H1 (cell line): Measurements from ENCODE around the gene MYOCD. TPM values are rescaled to one million over a fixed set of nuclear protein-coding genes. Genes with fewer than 3 reads are reported as not detected.
A peak's percentile ranks its signal among the peaks of the same experiment; 100 is the strongest.

Experiments used
- CTCF ChIA-PET: fragments of 300-600 bp; sonication (Branson Sonifier 250); formaldehyde crosslinking; loops from one replicate; lab custom pipeline; 2021; ENCODE audit not compliant: partially characterized antibody; lab: Charles Lee
- POLR2A ChIA-PET: fragments of 300-600 bp; sonication (Branson Sonifier 250); formaldehyde crosslinking; loops from one replicate; lab custom pipeline; 2021; ENCODE audit warnings: inconsistent platforms; ENCODE audit not compliant: partially characterized antibody; lab: Charles Lee
- DNase-seq, 2 experiments: peaks; one replicate each; pipeline versions ENCODE4 v3.0.0 to v3.0.0-alpha.2; 2010 to 2022; ENCODE audit warnings: low spot score in 2 of 2, low read depth in 1 of 2, mixed read lengths in 1 of 2
- FAIRE-seq: peaks from 2 replicates; lab custom pipeline; 2011; peaks lifted over from hg19 to GRCh38; lab: Jason Lieb, UNC
- H2AFZ ChIP-seq: 2 replicates; pipeline ENCODE4 v1.8.1; 2012; ENCODE audit warnings: low read length, inconsistent platforms
- H2AK5ac ChIP-seq: 2 replicates; pipeline ENCODE4 v1.6.1; 2013; ENCODE audit warnings: low read depth, low read length
- H2BK120ac ChIP-seq: replicated peaks from 2 replicates; pipeline ENCODE3; 2013; ENCODE audit warnings: low read depth, low read length, inconsistent platforms
- H2BK12ac ChIP-seq: 2 replicates; pipeline ENCODE4 v1.6.1; 2013; ENCODE audit warnings: low read depth, low read length
- H2BK15ac ChIP-seq: 2 replicates; pipeline ENCODE4 v1.6.1; 2013; ENCODE audit warnings: low read length
- H2BK20ac ChIP-seq: 2 replicates; pipeline ENCODE4 v1.6.1; 2013; ENCODE audit warnings: low read length
- H2BK5ac ChIP-seq: 2 replicates; pipeline ENCODE4 v1.6.1; 2013; ENCODE audit warnings: low read depth, low read length
- H3K14ac ChIP-seq: 2 replicates; pipeline ENCODE4 v1.6.1; 2013; ENCODE audit warnings: inconsistent platforms; ENCODE audit not compliant: insufficient read length
- H3K18ac ChIP-seq: 2 replicates; pipeline ENCODE4 v1.6.1; 2013; ENCODE audit warnings: low read length; ENCODE audit errors: extremely low read depth
- H3K23ac ChIP-seq: 2 replicates; pipeline ENCODE4 v1.6.1; 2013; ENCODE audit warnings: inconsistent platforms; ENCODE audit not compliant: insufficient read length
- H3K23me2 ChIP-seq: 2 replicates; pipeline ENCODE4 v1.6.1; 2013; ENCODE audit warnings: low read depth, low read length
- H3K27ac ChIP-seq: 2 replicates; pipeline ENCODE4 v1.6.1; 2011; ENCODE audit warnings: low read depth, low read length, inconsistent platforms
- H3K27me3 ChIP-seq, 4 experiments: replicated peaks in 1 of 4; 1 replicate in 1 of 4; 2 replicates in 3 of 4; pipeline versions ENCODE4 v1.6.1 to v1.8.1; 2011 to 2013; ENCODE audit warnings: low read length in 3 of 4, mild to moderate bottlenecking in 3 of 4, inconsistent platforms in 2 of 4, mixed read lengths in 2 of 4, moderate library complexity in 1 of 4; ENCODE audit not compliant: control insufficient read depth in 3 of 4, insufficient read depth in 3 of 4; ENCODE audit errors: extremely low read depth in 1 of 4
- H3K36me3 ChIP-seq, 4 experiments: 2 replicates each; pipeline versions ENCODE4 v1.6.1 to v1.8.1; 2011 to 2013; ENCODE audit warnings: mild to moderate bottlenecking in 4 of 4, low read length in 3 of 4, moderate library complexity in 2 of 4, control low read depth in 1 of 4, inconsistent platforms in 1 of 4; ENCODE audit not compliant: insufficient read depth in 4 of 4, control insufficient read depth in 2 of 4
- H3K4ac ChIP-seq: replicated peaks from 2 replicates; pipeline ENCODE3; 2013; ENCODE audit warnings: low read length, low read depth, mixed read lengths, inconsistent platforms; ENCODE audit not compliant: insufficient read length
- H3K4me1 ChIP-seq, 4 experiments: replicated peaks in 1 of 4; 1 replicate in 1 of 4; 2 replicates in 3 of 4; pipeline versions ENCODE4 v1.6.1 to v1.8.1; 2011 to 2013; ENCODE audit warnings: low read length in 3 of 4, inconsistent platforms in 2 of 4, mixed read lengths in 1 of 4; ENCODE audit not compliant: insufficient read depth in 4 of 4, control insufficient read depth in 3 of 4
- H3K4me2 ChIP-seq, 2 experiments: 2 replicates each; pipeline versions ENCODE4 v1.6.1 to v1.8.1; 2011 to 2013; ENCODE audit warnings: low read depth in 2 of 2, low read length in 2 of 2, control low read depth in 1 of 2, inconsistent platforms in 1 of 2, mild to moderate bottlenecking in 1 of 2; ENCODE audit not compliant: insufficient read depth in 1 of 2
- H3K4me3 ChIP-seq, 4 experiments: fragments of 200-600, 300-600 bp in 1 of 4; sonication (generic), shearing (Covaris generic), sonication (Bioruptor Twin) in 1 of 4; 2 replicates each; pipeline versions ENCODE4 v1.5.1 to v1.8.1; 2011 to 2016; ENCODE audit warnings: low read length in 4 of 4, low read depth in 3 of 4, control low read depth in 2 of 4, inconsistent platforms in 2 of 4, mild to moderate bottlenecking in 2 of 4, mixed read lengths in 1 of 4, moderate library complexity in 1 of 4; ENCODE audit not compliant: insufficient read depth in 2 of 4; ENCODE audit errors: extremely low read depth in 1 of 4
- H3K56ac ChIP-seq: replicated peaks from 2 replicates; pipeline ENCODE3; 2013; ENCODE audit warnings: low read depth, mild to moderate bottlenecking, mixed read lengths, low read length, inconsistent platforms; ENCODE audit not compliant: insufficient read length
- H3K79me1 ChIP-seq: 2 replicates; pipeline ENCODE4 v1.6.1; 2013; ENCODE audit warnings: low read depth, low read length, control low read depth
- H3K79me2 ChIP-seq, 2 experiments: 2 replicates each; pipeline versions ENCODE4 v1.6.1 to v1.8.1; 2012 to 2013; ENCODE audit warnings: low read length in 2 of 2, mild to moderate bottlenecking in 2 of 2, inconsistent platforms in 1 of 2; ENCODE audit not compliant: insufficient read depth in 2 of 2, control insufficient read depth in 1 of 2
- H3K9ac ChIP-seq, 4 experiments: replicated peaks in 1 of 4; 1 replicate in 1 of 4; 2 replicates in 3 of 4; pipeline versions ENCODE4 v1.6.1 to v1.8.1; 2011 to 2013; ENCODE audit warnings: low read depth in 3 of 4, low read length in 3 of 4, control low read depth in 2 of 4, mild to moderate bottlenecking in 2 of 4, moderate library complexity in 2 of 4, inconsistent platforms in 1 of 4; ENCODE audit errors: extremely low read depth in 1 of 4
- H3K9me3 ChIP-seq, 2 experiments: 2 replicates each; pipeline versions ENCODE4 v1.6.1 to v1.8.1; 2012 to 2013; ENCODE audit warnings: mild to moderate bottlenecking in 2 of 2, moderate library complexity in 2 of 2, control low read depth in 1 of 2, inconsistent platforms in 1 of 2, low read depth in 1 of 2, low read length in 1 of 2, mixed read lengths in 1 of 2; ENCODE audit not compliant: insufficient read depth in 2 of 2
- H4K20me1 ChIP-seq, 2 experiments: replicated peaks in 1 of 2; 2 replicates each; pipeline versions ENCODE3 to v1.8.1; 2011 to 2013; ENCODE audit warnings: inconsistent platforms in 2 of 2, low read length in 2 of 2, mild to moderate bottlenecking in 1 of 2; ENCODE audit not compliant: insufficient read depth in 2 of 2, control insufficient read depth in 1 of 2
- H4K5ac ChIP-seq: 2 replicates; pipeline ENCODE4 v1.6.1; 2013; ENCODE audit warnings: low read length, low read depth, mixed read lengths, inconsistent platforms; ENCODE audit not compliant: insufficient read length
- H4K8ac ChIP-seq: 2 replicates; pipeline ENCODE4 v1.8.0; 2013; ENCODE audit warnings: mild to moderate bottlenecking, moderate library complexity, low read length, inconsistent platforms; ENCODE audit not compliant: insufficient read depth; ENCODE audit errors: extremely low read depth
- H4K91ac ChIP-seq: replicated peaks from 2 replicates; pipeline ENCODE3; 2013; ENCODE audit warnings: low read length, mixed read lengths, inconsistent platforms; ENCODE audit not compliant: insufficient read length
- BRCA1 ChIP-seq: IDR thresholded peaks from 2 replicates; pipeline ENCODE4 v1.6.1; 2012; ENCODE audit warnings: low read depth, low read length, improper control_type of control experiment
- CEBPB ChIP-seq: IDR thresholded peaks from 2 replicates; pipeline ENCODE4 v1.6.1; 2012; ENCODE audit warnings: low read depth, low read length
- MAX ChIP-seq: IDR thresholded peaks from 2 replicates; pipeline ENCODE4 v1.6.1; 2012; ENCODE audit warnings: inconsistent platforms
- PHF8 ChIP-seq: fragments of 200-600 bp; sonication (generic); conservative IDR thresholded peaks from 2 replicates; pipeline ENCODE4 v1.7.1; 2012; ENCODE audit warnings: low read depth, mild to moderate bottlenecking, inconsistent platforms, low read length, moderate library complexity
- WGBS, 2 experiments: shearing (Covaris generic) in 1 of 2; methylation state at CpG; one replicate each; pipeline versions ENCODE4 v1.1.6 to v1.1.7; 2013 to 2015; ENCODE audit warnings: low lambda C conversion rate in 2 of 2, mixed read lengths in 2 of 2, inconsistent platforms in 1 of 2, low coverage in 1 of 2, missing lambda C conversion rate in 1 of 2; ENCODE audit not compliant: insufficient replicate concordance in 2 of 2, insufficient coverage in 1 of 2, insufficient read length in 1 of 2; ENCODE audit errors: extremely low coverage in 1 of 2, missing lambda C conversion rate in 1 of 2; 5-methylcytosine and 5-hydroxymethylcytosine counted together
- polyA plus RNA-seq, 7 experiments: library from polyadenylated mRNA; depleted of rRNA in 3 of 7; stranded (reverse) in 5 of 7; unstranded in 2 of 7; fragments of >200 nt in 5 of 7; fragments of 200-250 nt in 2 of 7; gene quantifications; 1 replicate in 5 of 7; 2 replicates in 1 of 7; 4 replicates in 1 of 7; pipeline versions ENCODE4 v1.2.1 to v1.2.3, GENCODE V29; 2011 to 2013; ENCODE audit warnings: missing spikeins in 2 of 7, mixed read lengths in 2 of 7
- total RNA-seq: library from RNA; stranded (reverse); fragmentation: NEBNext Ultra II Directional; extraction: Animal tissue kit (Norgen Biotek cat#: 25700); gene quantifications from 2 replicates; pipeline ENCODE4 v1.2.1, GENCODE V29; 2021

MYOCD gene
- total and polyA plus RNA-seq, 2 of the 8 experiments (the other 6 are each of a cell fraction or from before 2014, with no cell fraction given): 0.30 to 4.9 TPM

GRCh38 chr17:12729086-12729485 lies 63.4 kb downstream of the MYOCD start:
- Histone ChIP-seq H2AK5ac (no peak overlapping the region), H2BK20ac (0 out of 2 replicates have a peak overlapping the region, but pooled peaks have one; percentile 84), H4K8ac (no peak overlapping the region), H4K91ac (no peak overlapping the region), H4K20me1 (no peaks in the 10 kb centered on the region), H2BK12ac (no peak overlapping the region), H3K27me3 (no peaks in the 10 kb centered on the region), H3K4me1 (peaks cover 0 to 6% (median 2%) of the 10 kb centered on the region in 4 experiments; a peak in 5 of 7 replicates), H3K9ac (no peak overlapping the region), H2BK5ac (no peak overlapping the region), H3K79me2 (no peaks in the 10 kb centered on the region), H3K79me1 (no peaks in the 10 kb centered on the region), H3K18ac (no peak overlapping the region), H3K36me3 (no peaks in the 10 kb centered on the region), H3K14ac (no peak overlapping the region), H2BK120ac (no peak overlapping the region), H2BK15ac (no peak overlapping the region), H3K23ac (no peak overlapping the region), H2AFZ (no peak overlapping the region), H3K4me2 (no peak overlapping the region), H3K9me3 (no peaks in the 10 kb centered on the region), H3K23me2 (no peaks in the 10 kb centered on the region), H3K4ac (no peak overlapping the region), H3K56ac (no peak overlapping the region), H4K5ac (no peak overlapping the region), H3K4me3 (no peak overlapping the region), H3K27ac (no peak overlapping the region)
- no peak for FAIRE-seq
- TF ChIP-seq PHF8 (no peak), CEBPB (no peak), BRCA1 (no peak), MAX (no peak)
- no peak for DNase-seq
- WGBS, 2 experiments: 94% methylated on average over 5 of the region's 5 CpGs; no CpG with 5 or more reads in 1 of the 2 experiments
- CTCF ChIA-PET: no interaction called here
- POLR2A ChIA-PET: no interaction called here
